ENCODE data around the gene PRTFDC1. TPM values are rescaled to one million over a fixed set of nuclear protein-coding genes. Genes with fewer than 3 reads are reported as not detected.

PRTFDC1 gene
- total and polyA plus RNA-seq, 2 donors (not counting 1 experiment from before 2014, with no cell fraction given): 26.9 to 32.7 TPM

DNA sequence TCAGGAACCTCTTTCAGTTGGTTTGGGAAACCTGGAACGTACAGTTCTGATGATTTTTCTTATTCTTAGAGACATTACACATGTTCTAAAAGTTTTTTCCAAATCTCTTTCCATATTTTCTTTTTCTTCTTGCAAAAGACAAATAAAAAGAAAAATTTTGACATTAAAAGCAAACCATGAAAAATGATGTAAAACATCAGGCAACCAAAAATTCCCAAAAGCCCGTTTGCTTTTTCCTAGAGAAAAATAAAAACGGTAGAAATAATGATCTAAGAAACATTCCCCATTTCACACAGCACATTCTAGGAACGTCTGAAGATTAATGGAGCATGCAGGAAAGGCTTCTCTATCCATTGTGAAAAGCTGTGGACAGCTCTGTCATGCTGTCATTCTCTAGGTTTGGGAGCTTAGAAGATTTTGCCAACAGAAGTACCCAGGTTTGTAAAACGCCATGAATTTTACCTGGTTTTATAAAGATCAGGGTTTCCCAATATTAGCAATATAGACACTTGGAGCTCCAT is 11.2 kb upstream of the PRTFDC1 start:
- H3K9ac ChIP-seq (ENCODE audit: insufficient read depth, low read length): no peak overlapping the region
- no peak overlapping the region for H3K4me2 ChIP-seq (ENCODE audit: extremely low read depth, insufficient read depth, low read length)
- DNase-seq (ENCODE audit: low read depth in 2 of 2): peak in 1 of 2 donors; percentile 44

DNA sequence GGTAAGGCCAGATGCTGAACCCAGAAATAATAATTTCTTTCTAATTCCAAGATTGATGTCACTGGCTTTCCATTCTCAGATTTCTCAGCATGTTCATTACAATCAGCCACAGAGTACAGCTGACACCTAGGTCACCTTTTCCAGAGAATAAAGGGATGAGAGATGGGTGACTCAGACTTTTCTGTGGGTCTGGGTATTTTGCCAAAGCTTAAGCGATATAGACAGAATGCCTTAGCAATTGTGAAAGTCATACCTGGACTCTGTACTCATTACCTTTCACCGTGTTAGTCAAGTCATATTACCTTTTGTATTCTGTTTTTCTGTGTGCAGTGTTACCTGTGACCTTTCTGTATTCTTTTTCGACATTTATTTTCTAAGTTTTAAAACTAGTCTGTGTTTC is 10.6 kb upstream of the PRTFDC1 start:
- H4K20me1 ChIP-seq (ENCODE audit: control insufficient read depth, extremely low read depth, insufficient read depth, low read length): no peaks in the 10 kb centered on the region
- peak; percentile 22 to 82 for DNase-seq (ENCODE audit: low read depth in 2 of 2)
- H2AFZ ChIP-seq (ENCODE audit: low read length): no peak overlapping the region
- H3K9ac ChIP-seq (ENCODE audit: insufficient read depth, low read length): no peak overlapping the region
- no peak overlapping the region for H3K4me2 ChIP-seq (ENCODE audit: extremely low read depth, insufficient read depth, low read length)
- peaks cover 8% of the 10 kb centered on the region for H3K4me1 ChIP-seq (ENCODE audit: control insufficient read depth, extremely low read depth, insufficient read depth, low read length)
- H3K36me3 ChIP-seq (ENCODE audit: control insufficient read depth, insufficient read depth, low read length): no peaks in the 10 kb centered on the region
- TF ChIP-seq EZH2 (IDR thresholded peaks at IDR 0.05; ENCODE audit: low read length, missing control alignments): no peak
- TF ChIP-seq, protein P1, sequence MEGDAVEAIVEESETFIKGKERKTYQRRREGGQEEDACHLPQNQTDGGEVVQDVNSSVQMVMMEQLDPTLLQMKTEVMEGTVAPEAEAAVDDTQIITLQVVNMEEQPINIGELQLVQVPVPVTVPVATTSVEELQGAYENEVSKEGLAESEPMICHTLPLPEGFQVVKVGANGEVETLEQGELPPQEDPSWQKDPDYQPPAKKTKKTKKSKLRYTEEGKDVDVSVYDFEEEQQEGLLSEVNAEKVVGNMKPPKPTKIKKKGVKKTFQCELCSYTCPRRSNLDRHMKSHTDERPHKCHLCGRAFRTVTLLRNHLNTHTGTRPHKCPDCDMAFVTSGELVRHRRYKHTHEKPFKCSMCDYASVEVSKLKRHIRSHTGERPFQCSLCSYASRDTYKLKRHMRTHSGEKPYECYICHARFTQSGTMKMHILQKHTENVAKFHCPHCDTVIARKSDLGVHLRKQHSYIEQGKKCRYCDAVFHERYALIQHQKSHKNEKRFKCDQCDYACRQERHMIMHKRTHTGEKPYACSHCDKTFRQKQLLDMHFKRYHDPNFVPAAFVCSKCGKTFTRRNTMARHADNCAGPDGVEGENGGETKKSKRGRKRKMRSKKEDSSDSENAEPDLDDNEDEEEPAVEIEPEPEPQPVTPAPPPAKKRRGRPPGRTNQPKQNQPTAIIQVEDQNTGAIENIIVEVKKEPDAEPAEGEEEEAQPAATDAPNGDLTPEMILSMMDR (conservative IDR thresholded peaks at IDR 0.05 in 1 of 2, IDR thresholded peaks at IDR 0.05 in 1 of 2; ENCODE audit: low read depth in 1 of 2, low read length in 2 of 2): no peak
- no peak overlapping the region for H3K27ac ChIP-seq (ENCODE audit: insufficient read depth, low read length)
- H3K4me3 ChIP-seq (replicated peaks in 1 of 4; ENCODE audit: control extremely low read depth in 1 of 4, insufficient read depth in 1 of 4, low read depth in 3 of 4, low read length in 4 of 4): no peak overlapping the region
- H3K27me3 ChIP-seq (ENCODE audit: control insufficient read depth, insufficient read depth, low read length): no peaks in the 10 kb centered on the region
- H3K79me2 ChIP-seq (ENCODE audit: control insufficient read depth, insufficient read depth, low read length): no peaks in the 10 kb centered on the region
- H3K9me3 ChIP-seq (ENCODE audit: control insufficient read depth, insufficient read depth, low read depth, low read length): no peaks in the 10 kb centered on the region

More for the DNA sequence above, 11.2 kb upstream of the PRTFDC1 start:
- Histone ChIP-seq H3K27ac (ENCODE audit: insufficient read depth, low read length) (no peak overlapping the region), H3K4me3 (replicated peaks in 1 of 4; ENCODE audit: control extremely low read depth in 1 of 4, insufficient read depth in 1 of 4, low read depth in 3 of 4, low read length in 4 of 4) (no peak overlapping the region), H3K9me3 (ENCODE audit: control insufficient read depth, insufficient read depth, low read depth, low read length) (no peaks in the 10 kb centered on the region), H3K79me2 (ENCODE audit: control insufficient read depth, insufficient read depth, low read length) (no peaks in the 10 kb centered on the region), H3K27me3 (ENCODE audit: control insufficient read depth, insufficient read depth, low read length) (no peaks in the 10 kb centered on the region), H3K36me3 (ENCODE audit: control insufficient read depth, insufficient read depth, low read length) (no peaks in the 10 kb centered on the region), H4K20me1 (ENCODE audit: control insufficient read depth, extremely low read depth, insufficient read depth, low read length) (no peaks in the 10 kb centered on the region), H2AFZ (ENCODE audit: low read length) (no peak overlapping the region), H3K4me1 (ENCODE audit: control insufficient read depth, extremely low read depth, insufficient read depth, low read length) (peaks cover 8% of the 10 kb centered on the region)
- TF ChIP-seq, protein P1 (conservative IDR thresholded peaks at IDR 0.05 in 1 of 2, IDR thresholded peaks at IDR 0.05 in 1 of 2; ENCODE audit: low read depth in 1 of 2, low read length in 2 of 2): no peak
- TF ChIP-seq EZH2 (IDR thresholded peaks at IDR 0.05; ENCODE audit: low read length, missing control alignments): no peak

DNA sequence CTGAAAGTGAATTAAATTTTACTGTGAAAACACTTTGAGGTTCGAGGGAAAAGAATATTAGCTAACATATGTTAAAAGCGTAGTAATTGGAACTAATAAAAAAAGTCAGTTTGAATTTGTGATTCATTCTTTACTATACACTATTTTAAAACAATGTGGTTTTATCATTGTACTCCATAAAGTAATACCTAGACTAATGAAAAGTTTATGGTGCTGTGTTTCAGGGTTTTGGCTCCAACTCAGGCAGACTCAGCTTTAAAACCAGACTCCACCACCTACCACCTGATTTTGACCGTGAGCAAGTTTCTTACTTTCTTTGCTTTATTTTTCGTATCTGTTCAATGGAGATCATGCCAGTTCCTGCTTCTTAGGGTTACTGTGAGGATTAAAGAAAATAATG is 9.2 kb upstream of the PRTFDC1 start:
- no peak overlapping the region for H3K4me3 ChIP-seq (replicated peaks in 1 of 4; ENCODE audit: control extremely low read depth in 1 of 4, insufficient read depth in 1 of 4, low read depth in 3 of 4, low read length in 4 of 4)
- H3K27me3 ChIP-seq (ENCODE audit: control insufficient read depth, insufficient read depth, low read length): no peaks in the 10 kb centered on the region
- no peak overlapping the region for H2AFZ ChIP-seq (ENCODE audit: low read length)
- H3K27ac ChIP-seq (ENCODE audit: insufficient read depth, low read length): no peak overlapping the region
- TF ChIP-seq EZH2 (IDR thresholded peaks at IDR 0.05; ENCODE audit: low read length, missing control alignments): no peak
- TF ChIP-seq, protein P1 (conservative IDR thresholded peaks at IDR 0.05 in 1 of 2, IDR thresholded peaks at IDR 0.05 in 1 of 2; ENCODE audit: low read depth in 1 of 2, low read length in 2 of 2): no peak
- no peaks in the 10 kb centered on the region for H3K79me2 ChIP-seq (ENCODE audit: control insufficient read depth, insufficient read depth, low read length)
- H4K20me1 ChIP-seq (ENCODE audit: control insufficient read depth, extremely low read depth, insufficient read depth, low read length): no peaks in the 10 kb centered on the region
- no peaks in the 10 kb centered on the region for H3K36me3 ChIP-seq (ENCODE audit: control insufficient read depth, insufficient read depth, low read length)
- H3K4me2 ChIP-seq (ENCODE audit: extremely low read depth, insufficient read depth, low read length): no peak overlapping the region
- no peak for DNase-seq (ENCODE audit: low read depth in 2 of 2)
- no peaks in the 10 kb centered on the region for H3K9me3 ChIP-seq (ENCODE audit: control insufficient read depth, insufficient read depth, low read depth, low read length)
- peaks cover 13% of the 10 kb centered on the region for H3K4me1 ChIP-seq (ENCODE audit: control insufficient read depth, extremely low read depth, insufficient read depth, low read length)
- H3K9ac ChIP-seq (ENCODE audit: insufficient read depth, low read length): no peak overlapping the region
